NCI-H2196 treated with DMSO at 0.1 percent for 48 hours (cell line): ENCODE data around the gene POLR2B.
"Not testable (repeated sequence)": the region's sequence is repeated elsewhere in the genome, so short reads cannot be mapped to it uniquely, and the experiment has no call there.

Experiments used
- DNase-seq: peaks from one replicate; lab custom pipeline; 2025; ENCODE audit not compliant: unreplicated experiment; lab: John Stamatoyannopoulos, UW

The POLR2B gene

GRCh38 chr4:57051095-57051494, 72.4 kb downstream of the POLR2B start:
- DNase-seq, result no peak

GRCh38 chr4:57051524-57051923, 72.8 kb downstream of the POLR2B start:
- DNase-seq, result no peak

GRCh38 chr4:57053508-57053907, 74.8 kb downstream of the POLR2B start:
- DNase-seq, result no peak

- no peak for DNase-seq
Measured at GRCh38 chr4:57055886-57056285, 77.2 kb downstream of the POLR2B start.

GRCh38 chr4:57059890-57060716, 81.4 kb downstream of the POLR2B start:
- DNase-seq, result no peak

GRCh38 chr4:57060717-57061067, 82.0 kb downstream of the POLR2B start:
- not testable (repeated sequence) for DNase-seq

GRCh38 chr4:57061395-57061794, 82.7 kb downstream of the POLR2B start:
- DNase-seq, result no peak

- DNase-seq, result no peak
Measured at GRCh38 chr4:57063518-57063917, 84.8 kb downstream of the POLR2B start.

GRCh38 chr4:57064120-57064519, 85.4 kb downstream of the POLR2B start:
- no peak for DNase-seq

- DNase-seq, result no peak
Measured at GRCh38 chr4:57064811-57065711, 86.4 kb downstream of the POLR2B start.

GRCh38 chr4:57065730-57066482, 87.2 kb downstream of the POLR2B start:
- no peak for DNase-seq

- no peak for DNase-seq
Measured at GRCh38 chr4:57068237-57068981, 89.7 kb downstream of the POLR2B start.

GRCh38 chr4:57070461-57070860, 91.8 kb downstream of the POLR2B start:
- DNase-seq, result no peak

- no peak for DNase-seq
Measured at GRCh38 chr4:57071326-57071725, 92.6 kb downstream of the POLR2B start.

GRCh38 chr4:57073559-57073958, 94.9 kb downstream of the POLR2B start:
- DNase-seq, result no peak

- no peak for DNase-seq
Measured at GRCh38 chr4:57074744-57075143, 96.0 kb downstream of the POLR2B start.

- DNase-seq, result no peak
Measured at GRCh38 chr4:57075367-57075766, 96.7 kb downstream of the POLR2B start.

- DNase-seq, result no peak
Measured at GRCh38 chr4:57076646-57077045, 98.0 kb downstream of the POLR2B start.

GRCh38 chr4:57077550-57078343, 99.1 kb downstream of the POLR2B start:
- DNase-seq, result no peak
